Measurements from ENCODE around the gene SLC45A2.

The SLC45A2 gene

DNA sequence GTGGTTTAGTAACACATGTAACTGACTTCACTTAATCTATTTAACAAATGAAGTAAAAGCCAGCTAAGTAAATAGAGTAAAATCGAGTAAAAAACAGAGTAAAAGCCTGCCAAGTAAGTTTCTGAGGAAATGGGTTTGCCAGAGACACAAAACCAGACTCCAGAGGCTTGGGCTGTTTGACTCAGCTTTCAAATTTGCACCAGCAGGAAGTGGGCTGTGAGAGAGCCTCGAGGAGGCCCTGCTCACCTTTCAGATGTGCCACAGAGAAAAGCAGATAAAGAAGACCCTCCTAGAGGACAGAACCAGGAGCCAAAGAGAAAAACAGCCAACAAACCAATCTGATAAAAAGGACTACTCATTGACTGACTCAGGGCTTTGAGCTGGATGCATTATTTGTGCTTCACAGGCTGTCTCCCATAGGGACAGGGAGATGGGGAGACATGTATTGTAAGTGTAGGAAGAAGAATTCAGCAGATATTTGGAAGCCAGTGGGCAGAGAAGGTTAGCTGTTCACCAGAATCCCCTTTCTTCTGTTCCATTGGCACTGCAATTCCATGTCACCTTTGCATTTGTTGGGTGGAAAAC is 37.7 kb upstream of the SLC45A2 start:
- no peak for TF ChIP-seq CTCF (IDR thresholded peaks at IDR 0.05)
- no peak for TF ChIP-seq ZFX (IDR thresholded peaks at IDR 0.05; ENCODE audit: borderline replicate concordance)
- H3K27ac ChIP-seq = no peak overlapping the region

DNA sequence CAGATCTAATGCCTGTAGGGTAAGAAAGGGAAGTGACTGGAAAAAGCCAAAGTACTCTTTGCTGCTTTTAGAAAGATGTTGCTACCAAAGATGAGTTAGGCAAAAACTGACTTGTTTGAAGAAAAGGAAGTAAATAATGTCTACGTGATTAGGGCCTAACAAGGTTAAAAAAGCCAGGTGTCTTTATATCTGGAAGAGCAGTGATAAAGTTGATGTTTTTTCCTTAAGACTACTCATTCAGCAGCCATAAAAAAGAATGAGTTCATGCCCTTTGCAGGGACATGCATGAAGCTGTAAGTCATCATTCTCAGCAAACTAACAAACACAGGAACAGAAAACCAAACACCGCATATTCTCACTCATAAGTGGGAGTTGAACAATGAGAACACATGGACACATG is 36.8 kb upstream of the SLC45A2 start:
- TF ChIP-seq CTCF (IDR thresholded peaks at IDR 0.05) (no peak), ZFX (IDR thresholded peaks at IDR 0.05; ENCODE audit: borderline replicate concordance) (no peak)
- H3K27ac ChIP-seq = no peak overlapping the region

DNA sequence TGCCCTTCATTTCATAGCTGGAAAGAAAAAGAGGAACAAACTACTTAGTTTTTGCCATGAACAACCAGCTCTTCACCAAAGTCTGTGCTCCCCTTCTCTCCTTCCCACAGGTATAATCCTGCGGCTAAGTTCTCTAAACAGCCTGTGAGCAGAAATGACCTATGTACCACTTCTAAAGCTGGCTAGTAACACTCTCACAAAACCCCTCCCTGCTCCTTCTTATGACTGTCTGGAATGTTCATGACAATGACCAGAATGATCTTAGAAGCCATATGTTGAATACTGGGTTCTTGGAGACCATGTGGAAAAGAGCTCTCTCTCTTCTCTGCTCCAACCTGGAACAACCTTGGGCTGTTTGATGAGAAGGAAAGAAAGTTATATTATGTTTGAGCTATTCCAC is 36.2 kb upstream of the SLC45A2 start:
- TF ChIP-seq CTCF (IDR thresholded peaks at IDR 0.05) (no peak), ZFX (IDR thresholded peaks at IDR 0.05; ENCODE audit: borderline replicate concordance) (no peak)

DNA sequence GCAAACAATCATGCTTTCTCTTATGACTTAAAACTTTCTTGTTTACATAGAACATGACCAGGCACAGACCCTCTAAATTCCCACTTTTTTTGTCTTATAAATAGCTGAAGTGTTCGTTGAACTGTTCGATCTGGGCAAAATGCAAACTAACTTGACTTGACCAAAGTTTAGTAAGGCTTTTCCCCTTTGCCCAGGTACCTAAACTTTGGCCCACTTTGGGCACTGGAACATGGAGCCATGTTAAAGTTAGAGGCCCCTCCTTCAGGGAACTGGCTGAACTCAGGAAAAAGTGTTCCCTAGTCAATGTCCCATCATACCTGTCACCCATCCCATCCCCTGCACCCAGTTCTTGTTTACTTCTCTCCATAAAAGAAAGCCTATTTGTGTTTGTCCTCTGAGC is 32.8 kb upstream of the SLC45A2 start:
- TF ChIP-seq CTCF (IDR thresholded peaks at IDR 0.05) (no peak), ZFX (IDR thresholded peaks at IDR 0.05; ENCODE audit: borderline replicate concordance) (no peak)
- no peak overlapping the region for H3K27ac ChIP-seq

More for the DNA sequence above, 36.2 kb upstream of the SLC45A2 start:
- H3K27ac ChIP-seq = no peak overlapping the region

GRCh38 chr5:34016750-34017149 is 32.3 kb upstream of the SLC45A2 start:
- no peak overlapping the region for H3K27ac ChIP-seq
- TF ChIP-seq ZFX (IDR thresholded peaks at IDR 0.05; ENCODE audit: borderline replicate concordance) = no peak
- no peak for TF ChIP-seq CTCF (IDR thresholded peaks at IDR 0.05)

GRCh38 chr5:34016222-34016621 is 31.7 kb upstream of the SLC45A2 start:
- TF ChIP-seq CTCF (IDR thresholded peaks at IDR 0.05) (no peak), ZFX (IDR thresholded peaks at IDR 0.05; ENCODE audit: borderline replicate concordance) (no peak)
- no peak overlapping the region for H3K27ac ChIP-seq

DNA sequence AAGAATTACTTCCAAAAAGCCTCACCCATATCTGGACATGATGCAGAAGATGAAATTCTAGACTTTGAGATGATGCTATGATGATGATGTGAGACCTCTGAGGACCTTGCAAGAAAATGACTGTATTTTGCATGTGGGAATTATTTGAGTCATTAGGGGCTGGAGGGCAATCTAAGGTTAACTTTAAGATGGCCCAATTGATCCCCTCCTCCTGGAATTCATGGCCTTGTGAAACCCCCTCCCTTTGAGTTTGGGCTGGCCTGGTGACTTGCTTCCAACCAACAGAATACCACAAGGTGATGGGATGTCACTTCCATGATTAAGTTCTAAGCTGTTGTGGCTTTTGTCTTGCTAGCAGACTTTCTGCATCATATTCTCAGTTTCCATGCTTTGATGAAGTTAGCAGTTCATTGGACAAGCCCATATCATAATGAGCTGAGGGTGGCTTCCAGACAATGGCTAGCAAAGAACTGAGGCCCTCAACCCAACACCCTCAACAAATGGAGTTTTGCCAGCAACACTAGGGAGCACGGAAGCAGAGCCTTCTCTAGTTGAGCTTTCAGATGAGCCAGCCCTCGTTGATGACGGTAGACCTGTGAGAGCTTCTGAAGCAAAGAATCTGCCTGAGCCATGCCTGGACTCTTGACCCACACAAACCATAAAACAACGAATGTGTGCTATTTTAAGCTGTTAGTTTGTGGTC is 30.8 kb upstream of the SLC45A2 start:
- TF ChIP-seq CTCF (IDR thresholded peaks at IDR 0.05) (no peak), ZFX (IDR thresholded peaks at IDR 0.05; ENCODE audit: borderline replicate concordance) (no peak)
- H3K27ac ChIP-seq = no peak overlapping the region
